PFSK-1 (cell line): ENCODE results near the gene HNF1B.

ENCODE experiments used
- FOXP2 ChIP-seq: optimal IDR thresholded peaks from 2 replicates; pipeline ENCODE3; 2011; ENCODE audit warnings: borderline replicate concordance, control low read depth, inconsistent platforms; ENCODE audit not compliant: insufficient read depth; ENCODE audit errors: extremely low read length, extremely low read depth
- POLR2AphosphoS5 ChIP-seq: IDR thresholded peaks from 2 replicates; pipeline ENCODE4 v1.6.1; 2012; ENCODE audit warnings: low read depth, mild to moderate bottlenecking, control low read depth, low read length, moderate library complexity
- SIN3A ChIP-seq: IDR thresholded peaks from 2 replicates; pipeline ENCODE4 v1.6.1; 2012; ENCODE audit warnings: mild to moderate bottlenecking, low read length, moderate library complexity, borderline replicate concordance; ENCODE audit not compliant: insufficient read depth
- TAF1 ChIP-seq: IDR thresholded peaks from 2 replicates; pipeline ENCODE4 v1.6.1; 2012; ENCODE audit warnings: low read length, control low read depth, borderline replicate concordance; ENCODE audit not compliant: insufficient read depth
- TF ChIP-seq, protein P1 (sequence below), 2 experiments: IDR thresholded peaks; 2 replicates each; pipeline versions ENCODE4 v1.6.1 to v1.8.0; 2011 to 2012; ENCODE audit warnings: low read depth in 2 of 2, low read length in 2 of 2, control low read depth in 1 of 2, inconsistent platforms in 1 of 2, mild to moderate bottlenecking in 1 of 2, moderate library complexity in 1 of 2; ENCODE audit not compliant: insufficient read depth in 1 of 2

Gene HNF1B

DNA sequence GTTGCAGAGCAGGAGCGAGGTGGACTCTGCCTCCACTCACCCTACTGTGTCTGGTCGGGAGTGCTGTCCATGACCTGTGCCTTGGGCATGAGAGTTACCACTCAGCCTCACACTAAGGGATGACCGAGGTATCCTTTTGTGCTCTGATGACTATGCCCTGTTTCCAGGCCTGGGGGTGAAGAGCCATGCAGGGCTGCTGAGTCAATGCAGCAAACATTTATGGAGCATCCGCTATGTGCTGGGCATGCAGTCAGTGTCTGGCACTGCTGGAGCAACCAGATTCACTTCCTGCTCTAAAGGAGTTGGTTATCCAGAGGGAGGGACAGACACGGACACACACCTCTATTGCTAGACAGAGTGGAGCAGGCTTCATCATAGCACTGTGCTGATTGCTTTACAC lies 7.6 kb upstream of the HNF1B start:
- TF ChIP-seq POLR2AphosphoS5 (no peak), FOXP2 (no peak), TAF1 (no peak), SIN3A (no peak)
- TF ChIP-seq, protein P1, sequence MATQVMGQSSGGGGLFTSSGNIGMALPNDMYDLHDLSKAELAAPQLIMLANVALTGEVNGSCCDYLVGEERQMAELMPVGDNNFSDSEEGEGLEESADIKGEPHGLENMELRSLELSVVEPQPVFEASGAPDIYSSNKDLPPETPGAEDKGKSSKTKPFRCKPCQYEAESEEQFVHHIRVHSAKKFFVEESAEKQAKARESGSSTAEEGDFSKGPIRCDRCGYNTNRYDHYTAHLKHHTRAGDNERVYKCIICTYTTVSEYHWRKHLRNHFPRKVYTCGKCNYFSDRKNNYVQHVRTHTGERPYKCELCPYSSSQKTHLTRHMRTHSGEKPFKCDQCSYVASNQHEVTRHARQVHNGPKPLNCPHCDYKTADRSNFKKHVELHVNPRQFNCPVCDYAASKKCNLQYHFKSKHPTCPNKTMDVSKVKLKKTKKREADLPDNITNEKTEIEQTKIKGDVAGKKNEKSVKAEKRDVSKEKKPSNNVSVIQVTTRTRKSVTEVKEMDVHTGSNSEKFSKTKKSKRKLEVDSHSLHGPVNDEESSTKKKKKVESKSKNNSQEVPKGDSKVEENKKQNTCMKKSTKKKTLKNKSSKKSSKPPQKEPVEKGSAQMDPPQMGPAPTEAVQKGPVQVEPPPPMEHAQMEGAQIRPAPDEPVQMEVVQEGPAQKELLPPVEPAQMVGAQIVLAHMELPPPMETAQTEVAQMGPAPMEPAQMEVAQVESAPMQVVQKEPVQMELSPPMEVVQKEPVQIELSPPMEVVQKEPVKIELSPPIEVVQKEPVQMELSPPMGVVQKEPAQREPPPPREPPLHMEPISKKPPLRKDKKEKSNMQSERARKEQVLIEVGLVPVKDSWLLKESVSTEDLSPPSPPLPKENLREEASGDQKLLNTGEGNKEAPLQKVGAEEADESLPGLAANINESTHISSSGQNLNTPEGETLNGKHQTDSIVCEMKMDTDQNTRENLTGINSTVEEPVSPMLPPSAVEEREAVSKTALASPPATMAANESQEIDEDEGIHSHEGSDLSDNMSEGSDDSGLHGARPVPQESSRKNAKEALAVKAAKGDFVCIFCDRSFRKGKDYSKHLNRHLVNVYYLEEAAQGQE (IDR thresholded peaks at IDR 0.05; ENCODE audit: insufficient read depth in 1 of 2, low read depth in 2 of 2, low read length in 2 of 2), result no peak

DNA sequence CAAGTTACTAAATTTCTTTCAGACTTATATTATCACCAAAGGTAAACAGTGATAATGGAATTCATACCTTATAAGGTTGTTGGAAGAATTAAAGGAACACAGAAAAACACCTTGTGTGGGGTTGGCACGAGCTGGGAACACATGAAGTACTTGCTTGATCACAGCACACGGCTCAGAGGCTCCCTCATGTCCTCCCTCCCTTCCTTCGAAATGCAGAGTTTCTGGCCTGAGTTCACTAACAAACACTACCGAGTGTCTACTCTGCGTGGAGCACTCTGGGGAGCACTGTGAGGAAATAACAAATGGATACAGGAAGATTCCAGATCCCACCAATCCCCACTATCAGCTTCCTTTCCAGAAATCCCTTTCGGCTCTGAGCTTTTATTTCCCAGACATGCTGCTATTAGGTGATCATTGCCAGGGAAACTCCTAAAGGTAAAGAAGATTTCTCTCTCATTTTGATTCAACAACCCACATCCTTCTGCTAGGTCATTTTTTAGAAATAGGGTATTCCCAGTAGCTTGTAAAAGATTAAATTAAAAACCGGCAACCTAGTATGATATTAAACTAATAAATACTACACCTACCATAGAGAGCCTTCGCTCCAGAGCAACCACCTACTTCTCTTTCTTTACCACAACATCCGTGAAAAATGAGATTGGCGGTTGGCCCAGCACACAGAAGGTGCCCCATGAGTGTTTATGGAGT lies 6.1 kb upstream of the HNF1B start:
- TF ChIP-seq POLR2AphosphoS5, result no peak
- no peak for TF ChIP-seq FOXP2
- no peak for TF ChIP-seq TAF1
- no peak for TF ChIP-seq SIN3A
- TF ChIP-seq, protein P1 (IDR thresholded peaks at IDR 0.05; ENCODE audit: insufficient read depth in 1 of 2, low read depth in 2 of 2, low read length in 2 of 2), result no peak

DNA sequence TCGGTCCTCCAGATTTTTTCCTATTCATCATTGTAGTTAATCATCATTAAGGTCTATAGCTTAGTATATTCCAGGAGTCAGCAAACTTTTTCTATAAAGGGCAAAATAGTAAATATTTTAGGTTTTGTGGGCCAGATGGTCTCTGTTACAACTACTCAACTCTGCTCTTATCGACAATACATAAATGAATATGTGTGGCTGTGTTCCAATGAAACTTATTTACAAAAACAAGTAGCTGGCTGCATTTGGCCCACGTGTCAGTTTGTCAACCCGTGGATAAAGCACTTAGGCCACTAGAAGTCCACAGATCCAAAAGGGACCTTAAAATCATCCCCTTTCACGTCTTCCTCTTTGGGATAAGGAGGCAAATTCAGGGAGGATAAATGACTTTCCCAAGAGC lies 5.4 kb upstream of the HNF1B start:
- TF ChIP-seq, protein P1 (IDR thresholded peaks at IDR 0.05; ENCODE audit: insufficient read depth in 1 of 2, low read depth in 2 of 2, low read length in 2 of 2), result no peak
- TF ChIP-seq SIN3A (no peak), FOXP2 (no peak), POLR2AphosphoS5 (no peak)

DNA sequence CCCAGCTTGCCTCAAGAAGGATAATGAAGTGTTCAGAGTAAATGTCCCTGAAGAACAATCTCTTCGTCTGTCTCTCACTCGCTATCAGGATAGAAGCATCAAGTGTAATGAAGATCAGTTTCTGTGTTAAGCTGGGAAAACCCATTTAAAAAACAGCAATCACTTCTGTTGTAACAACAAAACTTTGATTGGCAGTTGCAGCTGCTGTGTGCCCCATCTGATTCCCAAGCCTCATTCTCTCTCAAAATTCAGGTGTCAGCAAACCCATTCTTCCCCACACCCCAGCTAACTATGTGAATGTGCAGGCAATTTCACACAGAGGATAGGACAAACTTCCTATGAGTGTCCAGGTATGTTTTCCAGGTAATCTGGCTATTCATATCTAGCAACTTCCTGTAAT lies 2.4 kb upstream of the HNF1B start:
- no peak for TF ChIP-seq POLR2AphosphoS5
- TF ChIP-seq SIN3A, result no peak
- TF ChIP-seq, protein P1 (IDR thresholded peaks at IDR 0.05; ENCODE audit: insufficient read depth in 1 of 2, low read depth in 2 of 2, low read length in 2 of 2), result no peak
- TF ChIP-seq FOXP2, result no peak
- no peak for TF ChIP-seq TAF1

DNA sequence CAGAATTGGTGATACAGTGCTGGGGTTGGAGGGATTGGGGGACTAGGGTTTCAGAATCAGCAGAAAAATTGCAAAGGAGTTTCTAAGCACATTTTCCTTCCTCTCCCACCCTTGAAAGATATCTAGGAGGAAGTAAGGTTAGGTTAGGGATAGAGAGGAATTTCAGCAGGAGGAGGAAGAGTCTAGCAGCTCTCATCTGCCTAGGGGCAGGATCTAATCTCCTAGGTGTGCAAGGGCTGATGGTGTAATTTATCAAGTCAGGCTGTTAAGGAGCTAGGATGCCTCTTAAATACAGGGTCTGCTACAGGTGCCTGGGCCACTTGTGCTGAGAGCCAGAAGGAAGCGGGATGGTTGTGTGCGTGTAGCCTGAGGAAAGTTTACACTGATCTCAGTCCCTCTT lies 1.8 kb upstream of the HNF1B start:
- TF ChIP-seq, protein P1 (IDR thresholded peaks at IDR 0.05; ENCODE audit: insufficient read depth in 1 of 2, low read depth in 2 of 2, low read length in 2 of 2), result no peak
- TF ChIP-seq POLR2AphosphoS5 (no peak), TAF1 (no peak), SIN3A (no peak), FOXP2 (no peak)
